Stimulated activated CD8-positive, alpha-beta memory T cell treated with anti-CD3 and anti-CD28 coated beads, Interleukin-7, amount 100 ng/mL, for 48 hours (primary cell): Measurements from ENCODE around the gene GALNT10.
A peak's percentile ranks its signal among the peaks of the same experiment; 100 is the strongest.

Experiments
- DNase-seq, 2 donors: peaks; one replicate each; pipeline ENCODE4 v3.0.0-alpha.2; 2020; ENCODE audit warnings: low read depth in 1 of 2; ENCODE audit errors: extremely low read depth in 1 of 2

The GALNT10 gene

DNA sequence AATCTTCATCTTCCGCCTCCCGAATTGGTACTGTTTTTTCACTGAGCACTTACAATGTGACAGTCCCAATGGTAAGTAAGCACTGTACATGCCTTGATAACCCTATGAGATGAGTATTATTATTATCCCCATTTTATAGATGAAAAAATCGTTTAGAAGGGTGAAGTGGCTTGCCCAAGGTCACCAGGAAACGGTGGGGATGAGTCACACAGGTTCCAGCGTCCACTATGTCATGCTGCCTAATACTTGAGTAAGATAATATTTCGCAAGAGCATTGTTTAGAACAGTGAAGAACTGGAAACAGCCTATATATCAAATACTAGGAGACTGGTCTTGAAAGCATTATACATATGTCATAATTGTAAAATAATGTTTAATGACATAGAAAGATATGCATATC is 274.6 kb downstream of the GALNT10 start:
- DNase-seq: no peak

DNA sequence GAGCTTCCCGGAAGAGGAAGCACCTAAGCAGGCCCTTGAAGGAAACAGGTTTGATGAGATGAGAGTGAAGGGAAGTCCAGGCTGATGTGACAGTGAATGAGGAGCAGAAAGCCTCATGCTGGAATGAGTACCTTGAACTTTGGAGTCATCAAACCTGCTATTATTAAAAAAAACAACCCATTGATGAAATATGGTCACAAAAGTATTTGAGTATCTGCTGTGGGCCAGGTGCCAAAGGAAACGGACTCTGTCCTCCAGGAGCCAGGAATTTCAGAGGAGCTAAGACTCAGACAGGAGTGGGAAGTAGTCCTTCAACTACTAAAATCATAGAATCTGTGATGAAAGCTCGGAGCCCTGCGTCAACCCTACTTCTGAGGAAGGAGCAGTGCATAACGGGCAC is 275.6 kb downstream of the GALNT10 start:
- DNase-seq: no peak

DNA sequence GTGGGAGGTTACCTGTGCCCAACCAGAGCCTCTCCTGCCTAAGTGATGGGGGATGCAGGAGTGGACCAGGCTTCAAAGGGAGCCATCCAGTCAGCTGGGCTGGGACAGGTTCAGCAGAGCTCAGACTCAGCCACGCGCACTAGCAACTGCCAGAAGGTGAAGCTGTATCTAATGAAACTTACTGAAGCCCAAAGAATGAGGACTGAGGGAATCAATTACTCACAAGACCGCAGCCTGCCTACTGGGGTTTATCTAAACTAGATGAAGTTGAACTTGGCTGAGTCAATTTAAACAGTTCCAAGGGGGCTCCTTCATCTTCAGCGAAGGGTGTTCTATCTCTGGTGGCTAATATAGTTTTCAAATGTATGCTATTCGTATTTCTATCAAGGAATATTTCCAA is 276.1 kb downstream of the GALNT10 start:
- no peak for DNase-seq

DNA sequence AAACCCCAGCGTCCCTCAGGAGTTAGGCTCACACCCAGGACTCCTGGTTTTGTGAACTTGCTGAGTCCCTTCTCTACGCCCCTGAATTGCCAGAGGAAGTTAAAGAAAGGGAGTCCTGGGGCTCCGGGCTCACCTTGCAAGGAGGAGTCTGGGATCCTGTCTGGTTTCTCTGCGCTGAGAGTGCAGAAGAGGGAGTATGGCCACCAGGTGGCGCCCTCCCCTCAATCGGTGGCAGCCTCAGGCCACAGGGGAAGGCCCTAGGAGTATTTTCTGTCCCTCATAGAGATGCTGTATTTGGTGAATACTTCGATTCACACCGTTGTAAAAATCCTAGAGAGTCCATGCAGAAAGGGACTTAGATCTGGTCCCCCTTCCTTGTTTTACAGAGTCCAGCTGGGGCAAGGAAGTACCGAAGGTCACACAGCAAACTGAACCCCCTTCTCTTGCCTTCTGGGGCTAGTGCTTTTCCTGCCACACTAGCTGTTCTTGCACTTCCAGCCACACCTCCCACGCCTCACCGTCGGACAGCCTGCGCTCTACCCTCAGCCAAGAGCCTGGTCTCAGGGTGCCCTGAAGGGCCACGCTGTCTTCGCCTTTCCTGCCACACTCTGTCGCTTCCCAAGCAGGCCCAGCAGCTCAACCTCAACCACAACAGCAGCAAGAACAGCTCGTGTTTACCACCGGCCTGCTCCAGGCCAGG is 277.3 kb downstream of the GALNT10 start:
- DNase-seq: peak; percentile 54 to 64

DNA sequence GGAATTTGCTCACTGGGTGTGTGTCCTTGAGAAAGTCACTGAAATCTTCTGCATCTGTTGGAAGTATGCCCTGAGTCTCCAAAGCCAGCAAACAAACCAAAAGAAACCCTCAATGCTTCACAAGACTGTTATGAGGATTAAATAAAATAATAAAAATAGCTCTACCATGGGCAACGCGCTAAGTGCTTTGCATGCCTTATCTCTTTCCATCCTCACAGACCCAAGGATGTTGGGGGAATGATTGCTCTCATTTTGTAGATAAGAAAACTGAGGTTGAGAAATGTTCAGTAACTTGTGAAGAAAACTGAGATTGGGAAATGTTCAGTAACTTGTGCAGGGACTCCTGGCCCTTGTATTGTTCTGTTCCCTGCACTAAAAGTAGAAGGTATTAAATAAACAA is 279.6 kb downstream of the GALNT10 start:
- DNase-seq: no peak
